Measurements from ENCODE around the gene EEPD1. TPM values are rescaled to one million over a fixed set of nuclear protein-coding genes. Genes with fewer than 3 reads are reported as not detected.
"Not testable (repeated sequence)": the region's sequence is repeated elsewhere in the genome, so short reads cannot be mapped to it uniquely, and the experiment has no call there.

EEPD1 gene
- total and polyA plus RNA-seq, 5 donors from 2014 or later, result 9.2 to 24.4 (median 11.1) TPM

GRCh38 chr7:36141850-36142249, 11.2 kb upstream of the EEPD1 start:
- no peak overlapping the region for H3K27ac ChIP-seq (ENCODE audit: insufficient read depth, low read length, poor library complexity, severe bottlenecking)
- H3K4me1 ChIP-seq (ENCODE audit: control insufficient read depth, insufficient read depth, low read length, poor library complexity, severe bottlenecking), result no peaks in the 10 kb centered on the region
- Mint-ChIP-seq H3K36me3 (no peaks in the 10 kb centered on the region), H3K4me3 (no peak overlapping the region), H3K27ac (no peak overlapping the region), H3K27me3 (peaks cover 53% of the 10 kb centered on the region), H3K4me1 (no peaks in the 10 kb centered on the region), H3K9me3 (peaks cover 0 to 3% (median 0%) of the 10 kb centered on the region in 7 donors)
- no peak overlapping the region for H3K4me3 ChIP-seq (ENCODE audit: low read depth, low read length)
- H3K36me3 ChIP-seq (ENCODE audit: control insufficient read depth, insufficient read depth, low read length), result no peaks in the 10 kb centered on the region
- no peak for ATAC-seq (ENCODE audit: low read depth in 2 of 2)
- H3K9me3 ChIP-seq (ENCODE audit: control insufficient read depth in 2 of 2, low read length in 2 of 2), result peaks cover 0 to 5% of the 10 kb centered on the region in 2 experiments
- peaks cover 14% of the 10 kb centered on the region for H3K27me3 ChIP-seq (ENCODE audit: control insufficient read depth, insufficient read depth, low read length)
- no peak for DNase-seq

- Histone ChIP-seq H3K4me1 (ENCODE audit: control insufficient read depth, insufficient read depth, low read length, poor library complexity, severe bottlenecking) (no peaks in the 10 kb centered on the region), H3K27me3 (ENCODE audit: control insufficient read depth, insufficient read depth, low read length) (peaks cover 11% of the 10 kb centered on the region), H3K4me3 (ENCODE audit: low read depth, low read length) (no peak overlapping the region), H3K9me3 (ENCODE audit: control insufficient read depth in 2 of 2, low read length in 2 of 2) (peaks cover 0 to 5% of the 10 kb centered on the region in 2 experiments), H3K27ac (ENCODE audit: insufficient read depth, low read length, poor library complexity, severe bottlenecking) (no peak overlapping the region), H3K36me3 (ENCODE audit: control insufficient read depth, insufficient read depth, low read length) (no peaks in the 10 kb centered on the region)
- DNase-seq (no peak), ATAC-seq (ENCODE audit: low read depth in 2 of 2) (no peak)
- no peak overlapping the region for H3K4me3 Mint-ChIP-seq
- H3K9me3 Mint-ChIP-seq, result peaks cover 0 to 3% (median 0%) of the 10 kb centered on the region in 7 donors
- peaks cover 52% of the 10 kb centered on the region for H3K27me3 Mint-ChIP-seq
- no peak overlapping the region for H3K27ac Mint-ChIP-seq
- H3K36me3 Mint-ChIP-seq, result no peaks in the 10 kb centered on the region
- no peaks in the 10 kb centered on the region for H3K4me1 Mint-ChIP-seq
Observed at GRCh38 chr7:36144189-36144588, 8.9 kb upstream of the EEPD1 start.

DNA sequence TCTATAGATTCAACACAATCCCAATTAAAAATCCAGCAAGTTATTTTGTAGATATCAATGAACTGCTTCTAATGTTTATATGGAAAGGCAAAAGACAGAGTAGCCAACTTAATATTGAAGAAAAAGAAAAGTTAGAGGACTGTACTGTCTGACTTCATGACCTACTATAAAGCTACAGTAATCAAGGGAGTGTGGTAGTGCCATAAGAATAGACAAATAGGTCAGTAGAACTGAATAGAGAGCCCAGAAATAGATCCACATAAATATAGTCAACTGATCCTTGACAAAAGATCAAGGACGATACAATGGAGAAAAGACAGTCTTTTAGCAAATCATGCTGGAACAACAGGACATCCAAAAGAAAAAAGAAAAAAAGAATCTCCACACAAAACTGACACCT, 7.4 kb upstream of the EEPD1 start:
- DNase-seq (no peak), ATAC-seq (ENCODE audit: low read depth in 2 of 2) (no peak)

DNA sequence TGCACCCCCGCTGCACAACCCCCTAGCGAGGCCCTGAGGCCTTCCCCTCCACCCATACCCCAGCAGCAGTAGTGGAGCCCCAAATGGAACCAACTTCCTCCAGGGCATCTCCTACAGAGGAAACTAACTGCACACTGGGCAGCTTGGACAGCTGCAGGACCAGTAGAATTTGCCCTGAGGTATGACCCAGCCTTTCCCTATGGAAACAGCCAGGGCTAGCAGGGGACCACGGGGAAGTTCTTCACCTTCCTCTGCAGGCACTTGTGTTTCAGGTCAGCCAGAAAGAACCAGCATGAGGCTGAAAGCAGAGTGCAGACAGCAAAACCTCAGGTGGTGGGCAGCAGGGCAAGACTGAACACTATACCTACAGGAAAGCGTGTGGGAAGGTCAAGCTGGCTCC, 5.7 kb upstream of the EEPD1 start:
- Mint-ChIP-seq H3K27me3 (peaks cover 28% of the 10 kb centered on the region), H3K27ac (no peak overlapping the region), H3K9me3 (peaks cover 0 to 2% (median 0%) of the 10 kb centered on the region in 7 donors), H3K4me3 (no peak overlapping the region), H3K36me3 (no peaks in the 10 kb centered on the region), H3K4me1 (peaks cover 0 to 6% (median 2%) of the 10 kb centered on the region in 4 donors)
- DNase-seq, result no peak
- Histone ChIP-seq H3K4me3 (ENCODE audit: low read depth, low read length) (no peak overlapping the region), H3K27ac (ENCODE audit: insufficient read depth, low read length, poor library complexity, severe bottlenecking) (no peak overlapping the region), H3K4me1 (ENCODE audit: control insufficient read depth, insufficient read depth, low read length, poor library complexity, severe bottlenecking) (no peaks in the 10 kb centered on the region), H3K36me3 (ENCODE audit: control insufficient read depth, insufficient read depth, low read length) (no peaks in the 10 kb centered on the region), H3K27me3 (ENCODE audit: control insufficient read depth, insufficient read depth, low read length) (peaks cover 4% of the 10 kb centered on the region), H3K9me3 (ENCODE audit: control insufficient read depth in 2 of 2, low read length in 2 of 2) (no peaks in the 10 kb centered on the region)
- ATAC-seq (ENCODE audit: low read depth in 2 of 2), result no peak

More for the DNA sequence above, 7.4 kb upstream of the EEPD1 start:
- Histone ChIP-seq H3K4me3 (ENCODE audit: low read depth, low read length) (no peak overlapping the region), H3K36me3 (ENCODE audit: control insufficient read depth, insufficient read depth, low read length) (no peaks in the 10 kb centered on the region), H3K4me1 (ENCODE audit: control insufficient read depth, insufficient read depth, low read length, poor library complexity, severe bottlenecking) (no peaks in the 10 kb centered on the region), H3K27ac (ENCODE audit: insufficient read depth, low read length, poor library complexity, severe bottlenecking) (no peak overlapping the region), H3K27me3 (ENCODE audit: control insufficient read depth, insufficient read depth, low read length) (peaks cover 7% of the 10 kb centered on the region), H3K9me3 (ENCODE audit: control insufficient read depth in 2 of 2, low read length in 2 of 2) (peaks cover 0 to 4% of the 10 kb centered on the region in 2 experiments)
- Mint-ChIP-seq H3K4me1 (no peaks in the 10 kb centered on the region), H3K4me3 (no peak overlapping the region), H3K27ac (no peak overlapping the region), H3K36me3 (no peaks in the 10 kb centered on the region), H3K27me3 (peaks cover 45% of the 10 kb centered on the region), H3K9me3 (peaks cover 0 to 3% (median 0%) of the 10 kb centered on the region in 7 donors)

DNA sequence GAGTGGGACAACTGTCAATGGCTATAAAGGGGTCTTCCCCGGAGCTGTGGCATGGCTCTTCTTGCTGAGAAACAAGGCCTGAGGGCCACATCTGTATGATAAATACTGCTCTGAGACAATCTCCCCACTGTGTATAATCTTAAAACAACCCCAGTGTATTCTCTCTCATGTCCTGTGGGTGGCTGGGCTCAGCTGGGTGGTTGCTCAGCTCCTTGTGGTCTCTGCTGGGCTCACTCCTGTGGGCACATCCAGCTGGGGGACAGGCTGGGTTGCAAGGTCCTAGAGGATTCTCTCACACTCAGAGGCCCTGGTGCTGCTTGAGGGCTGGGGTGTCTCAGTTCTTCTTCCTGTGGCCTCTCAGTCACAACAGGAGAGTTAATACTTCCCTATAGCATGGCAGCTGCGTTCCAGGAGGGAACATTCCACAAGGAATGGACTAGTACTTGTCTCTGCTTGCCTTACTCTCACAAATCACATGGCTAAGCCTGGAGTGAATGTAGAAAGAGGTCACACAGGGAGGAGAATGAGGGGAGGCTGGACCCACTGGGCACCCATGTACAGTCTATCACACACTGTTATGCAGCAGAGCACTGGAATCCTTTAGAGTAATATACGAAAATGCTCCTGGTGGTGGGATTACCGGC, 4.5 kb upstream of the EEPD1 start:
- H3K9me3 Mint-ChIP-seq, result peaks cover 0 to 2% (median 0%) of the 10 kb centered on the region in 7 donors
- H3K27me3 Mint-ChIP-seq, result peaks cover 20% of the 10 kb centered on the region
- no peak overlapping the region for H3K4me3 Mint-ChIP-seq
- DNase-seq, result no peak
- no peaks in the 10 kb centered on the region for H3K36me3 Mint-ChIP-seq
- peaks cover 0 to 10% (median 6%) of the 10 kb centered on the region in 4 donors for H3K4me1 Mint-ChIP-seq
- Histone ChIP-seq H3K4me1 (ENCODE audit: control insufficient read depth, insufficient read depth, low read length, poor library complexity, severe bottlenecking) (peaks cover 1% of the 10 kb centered on the region), H3K27me3 (ENCODE audit: control insufficient read depth, insufficient read depth, low read length) (peaks cover 4% of the 10 kb centered on the region), H3K36me3 (ENCODE audit: control insufficient read depth, insufficient read depth, low read length) (no peaks in the 10 kb centered on the region), H3K4me3 (ENCODE audit: low read depth, low read length) (no peak overlapping the region), H3K9me3 (ENCODE audit: control insufficient read depth in 2 of 2, low read length in 2 of 2) (no peaks in the 10 kb centered on the region), H3K27ac (ENCODE audit: insufficient read depth, low read length, poor library complexity, severe bottlenecking) (no peak overlapping the region)
- no peak for ATAC-seq (ENCODE audit: low read depth in 2 of 2)
- no peak overlapping the region for H3K27ac Mint-ChIP-seq

DNA sequence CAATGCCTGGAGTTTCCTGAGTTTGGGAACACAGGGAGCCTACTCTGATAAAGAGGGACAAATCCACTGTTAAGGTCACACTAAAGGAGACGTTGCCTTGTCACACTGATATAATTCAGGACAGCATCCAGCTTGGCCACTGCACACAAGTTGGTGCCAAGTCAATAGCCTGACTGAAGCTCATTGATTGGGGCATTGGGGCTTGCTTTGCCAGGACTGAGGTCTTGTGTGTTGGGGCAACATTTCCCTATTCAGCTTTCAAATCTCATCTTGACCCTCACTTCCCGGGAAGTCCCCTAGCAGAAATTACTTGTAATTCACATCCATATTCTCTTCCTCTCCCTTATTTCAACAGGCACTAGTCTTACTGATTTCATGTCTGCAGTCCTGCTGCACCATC, 3.8 kb upstream of the EEPD1 start:
- H3K27me3 Mint-ChIP-seq, result peaks cover 19% of the 10 kb centered on the region
- H3K27ac Mint-ChIP-seq; H3K4me3 Mint-ChIP-seq; ATAC-seq (ENCODE audit: low read depth in 2 of 2); H3K4me1 ChIP-seq (ENCODE audit: control insufficient read depth, insufficient read depth, low read length, poor library complexity, severe bottlenecking); H3K27me3 ChIP-seq (ENCODE audit: control insufficient read depth, insufficient read depth, low read length); H3K9me3 ChIP-seq (ENCODE audit: control insufficient read depth in 2 of 2, low read length in 2 of 2); H3K36me3 Mint-ChIP-seq; H3K9me3 Mint-ChIP-seq; H3K4me3 ChIP-seq (ENCODE audit: low read depth, low read length); H3K27ac ChIP-seq (ENCODE audit: insufficient read depth, low read length, poor library complexity, severe bottlenecking); H3K36me3 ChIP-seq (ENCODE audit: control insufficient read depth, insufficient read depth, low read length); DNase-seq: not testable (repeated sequence)
- peaks cover 3 to 16% (median 10%) of the 10 kb centered on the region in 4 donors for H3K4me1 Mint-ChIP-seq

- no peak overlapping the region for H3K27ac Mint-ChIP-seq
- H3K9me3 ChIP-seq (ENCODE audit: control insufficient read depth in 2 of 2, low read length in 2 of 2), result no peaks in the 10 kb centered on the region
- no peaks in the 10 kb centered on the region for H3K36me3 Mint-ChIP-seq
- peaks cover 3 to 19% (median 10%) of the 10 kb centered on the region in 4 donors for H3K4me1 Mint-ChIP-seq
- H3K4me3 Mint-ChIP-seq, result no peak overlapping the region
- H3K27me3 ChIP-seq (ENCODE audit: control insufficient read depth, insufficient read depth, low read length), result peaks cover 4% of the 10 kb centered on the region
- H3K27ac ChIP-seq (ENCODE audit: insufficient read depth, low read length, poor library complexity, severe bottlenecking), result no peak overlapping the region
- peaks cover 15% of the 10 kb centered on the region for H3K4me1 ChIP-seq (ENCODE audit: control insufficient read depth, insufficient read depth, low read length, poor library complexity, severe bottlenecking)
- DNase-seq (no peak), ATAC-seq (ENCODE audit: low read depth in 2 of 2) (no peak)
- H3K4me3 ChIP-seq (ENCODE audit: low read depth, low read length), result no peak overlapping the region
- H3K36me3 ChIP-seq (ENCODE audit: control insufficient read depth, insufficient read depth, low read length), result no peaks in the 10 kb centered on the region
- H3K9me3 Mint-ChIP-seq, result peaks cover 0 to 2% (median 0%) of the 10 kb centered on the region in 7 donors
- H3K27me3 Mint-ChIP-seq, result peaks cover 13% of the 10 kb centered on the region
Observed at GRCh38 chr7:36149694-36150452, 3.2 kb upstream of the EEPD1 start.
